22Rv1 (cell line): Measurements from ENCODE around the gene CEP95.

Experiments used
- H3K27ac ChIP-seq: fragments of 450-650 bp; 2 replicates; pipeline ENCODE4 v1.5.1; 2017
- ZFX ChIP-seq: fragments of 450-650 bp; IDR thresholded peaks from 2 replicates; pipeline ENCODE4 v1.6.1; 2017; ENCODE audit warnings: antibody characterized with exemption, borderline replicate concordance
- TF ChIP-seq, protein P1 (sequence below): fragments of 450-650 bp; IDR thresholded peaks from 2 replicates; pipeline ENCODE4 v1.5.1; 2017; ENCODE audit warnings: mild to moderate bottlenecking

Gene CEP95

DNA sequence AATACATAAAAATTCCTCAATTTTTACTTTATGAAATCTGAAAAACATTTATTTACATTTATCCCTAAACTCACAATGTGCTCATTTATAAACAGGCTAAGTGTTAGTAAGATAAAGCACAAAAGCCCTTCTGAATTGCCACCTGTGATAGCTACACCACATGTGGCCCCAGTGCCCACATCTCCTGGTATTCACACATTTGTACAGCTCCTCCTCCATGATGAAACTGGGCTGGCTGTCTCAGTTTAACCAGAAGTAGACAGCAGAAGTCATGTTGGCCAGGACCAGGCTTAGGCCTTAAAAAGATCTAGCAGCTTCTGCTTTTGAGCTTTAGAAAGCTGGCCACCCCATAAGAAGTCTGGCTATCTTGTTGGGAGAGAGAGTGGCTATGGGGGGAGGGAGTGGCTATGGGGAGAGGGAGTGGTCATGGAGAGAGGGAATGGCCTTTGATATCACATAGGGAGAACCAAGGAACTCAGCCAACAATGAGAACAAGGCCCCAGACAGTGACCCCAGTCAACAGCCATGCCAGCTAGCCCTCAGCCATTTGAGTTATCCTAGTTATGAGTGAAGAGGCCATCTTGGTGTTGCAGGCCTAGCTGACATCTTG is 47.4 kb downstream of the CEP95 start:
- TF ChIP-seq ZFX = no peak
- TF ChIP-seq, protein P1, sequence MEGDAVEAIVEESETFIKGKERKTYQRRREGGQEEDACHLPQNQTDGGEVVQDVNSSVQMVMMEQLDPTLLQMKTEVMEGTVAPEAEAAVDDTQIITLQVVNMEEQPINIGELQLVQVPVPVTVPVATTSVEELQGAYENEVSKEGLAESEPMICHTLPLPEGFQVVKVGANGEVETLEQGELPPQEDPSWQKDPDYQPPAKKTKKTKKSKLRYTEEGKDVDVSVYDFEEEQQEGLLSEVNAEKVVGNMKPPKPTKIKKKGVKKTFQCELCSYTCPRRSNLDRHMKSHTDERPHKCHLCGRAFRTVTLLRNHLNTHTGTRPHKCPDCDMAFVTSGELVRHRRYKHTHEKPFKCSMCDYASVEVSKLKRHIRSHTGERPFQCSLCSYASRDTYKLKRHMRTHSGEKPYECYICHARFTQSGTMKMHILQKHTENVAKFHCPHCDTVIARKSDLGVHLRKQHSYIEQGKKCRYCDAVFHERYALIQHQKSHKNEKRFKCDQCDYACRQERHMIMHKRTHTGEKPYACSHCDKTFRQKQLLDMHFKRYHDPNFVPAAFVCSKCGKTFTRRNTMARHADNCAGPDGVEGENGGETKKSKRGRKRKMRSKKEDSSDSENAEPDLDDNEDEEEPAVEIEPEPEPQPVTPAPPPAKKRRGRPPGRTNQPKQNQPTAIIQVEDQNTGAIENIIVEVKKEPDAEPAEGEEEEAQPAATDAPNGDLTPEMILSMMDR = no peak
- no peak overlapping the region for H3K27ac ChIP-seq

DNA sequence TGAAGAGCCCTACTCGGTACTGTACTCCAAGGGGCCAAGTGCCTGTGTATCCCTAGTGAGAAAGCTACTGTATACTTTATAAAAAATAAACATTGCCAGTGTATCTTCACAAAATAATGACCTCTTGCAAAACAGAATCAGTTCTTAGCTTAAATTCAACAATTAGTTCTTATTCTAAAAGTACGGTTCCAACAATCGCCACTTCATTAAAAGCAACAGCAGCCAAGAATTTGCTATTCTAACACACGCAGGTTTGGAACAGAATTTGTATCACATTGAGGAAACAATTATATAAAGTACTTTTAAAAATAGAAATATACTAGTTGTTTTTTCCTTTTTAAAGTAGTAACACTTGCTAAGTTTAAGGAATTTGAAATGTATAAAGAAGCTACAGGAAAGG is 48.5 kb downstream of the CEP95 start:
- no peak overlapping the region for H3K27ac ChIP-seq
- TF ChIP-seq ZFX = no peak
- TF ChIP-seq, protein P1 = no peak

GRCh38 chr17:64564098-64564497 is 57.3 kb downstream of the CEP95 start:
- TF ChIP-seq ZFX = no peak
- TF ChIP-seq, protein P1 = no peak
- no peak overlapping the region for H3K27ac ChIP-seq

- no peak overlapping the region for H3K27ac ChIP-seq
- TF ChIP-seq, protein P1 = no peak
- no peak for TF ChIP-seq ZFX
Observed at GRCh38 chr17:64565563-64565962, 58.8 kb downstream of the CEP95 start.

DNA sequence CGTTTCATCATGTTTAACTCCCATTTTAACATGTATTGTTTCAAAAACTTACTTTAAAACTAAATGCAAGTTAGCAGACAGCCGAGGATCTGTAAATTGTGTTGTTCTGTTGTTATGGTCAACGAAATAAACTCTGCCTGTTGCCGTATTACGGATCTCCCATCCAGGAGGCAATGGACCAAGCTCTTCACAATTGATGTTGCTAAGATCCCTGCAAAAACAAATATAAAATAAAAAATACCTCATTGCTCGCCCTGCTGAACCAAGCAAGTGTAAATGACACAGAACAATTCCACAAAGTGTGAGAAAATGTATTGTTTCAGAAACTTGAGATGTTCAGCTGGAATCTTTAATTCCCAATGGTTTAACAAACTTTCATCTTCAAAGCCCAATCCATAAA is 65.0 kb downstream of the CEP95 start:
- TF ChIP-seq ZFX = no peak
- TF ChIP-seq, protein P1 = no peak

GRCh38 chr17:64572682-64573154 is 65.9 kb downstream of the CEP95 start:
- H3K27ac ChIP-seq = no peak overlapping the region
- TF ChIP-seq, protein P1 = no peak
- no peak for TF ChIP-seq ZFX

More for the DNA sequence above, 65.0 kb downstream of the CEP95 start:
- H3K27ac ChIP-seq = no peak overlapping the region

- H3K27ac ChIP-seq = no peak overlapping the region
Observed at GRCh38 chr17:64573214-64573613, 66.4 kb downstream of the CEP95 start.

More at GRCh38 chr17:64573214-64573613, 66.4 kb downstream of the CEP95 start:
- TF ChIP-seq, protein P1 = no peak
- no peak for TF ChIP-seq ZFX
